WTC11 (cell line): ENCODE measurements around the gene FANCC. TPM values are rescaled to one million over a fixed set of nuclear protein-coding genes. Genes with fewer than 3 reads are reported as not detected.

ENCODE experiments used
- ATAC-seq: fragments of 200-7000 bp; cut with Tn5 transposase; 2 replicates; pipeline ENCODE4 v1.10.0; 2021; ENCODE audit warnings: mild to moderate bottlenecking, moderate library complexity
- CTCF ChIA-PET: fragments of 300-600 bp; sonication (Branson Sonifier 250); formaldehyde crosslinking; loops from one replicate; lab custom pipeline; 2021; ENCODE audit warnings: antibody characterized with exemption; lab: Charles Lee
- POLR2A ChIA-PET: fragments of 350-600 bp; sonication (Branson Sonifier 250); formaldehyde crosslinking; loops from one replicate; lab custom pipeline; 2021; ENCODE audit warnings: antibody characterized with exemption; lab: Charles Lee
- DNase-seq: peaks from one replicate; pipeline ENCODE4 v3.0.0; 2021; ENCODE audit warnings: low spot score
- H3K27ac Mint-ChIP-seq: 2 replicates; pipeline ENCODE4 v1.8.0; 2021; ENCODE audit warnings: mixed read lengths
- H3K27me3 Mint-ChIP-seq: 2 replicates; pipeline ENCODE4 v1.8.0; 2021; ENCODE audit warnings: low read depth, mild to moderate bottlenecking, moderate library complexity, mixed read lengths
- H3K36me3 Mint-ChIP-seq: 2 replicates; pipeline ENCODE4 v1.8.0; 2021; ENCODE audit warnings: mixed read lengths
- H3K4me1 Mint-ChIP-seq: 2 replicates; pipeline ENCODE4 v1.8.0; 2022; ENCODE audit warnings: mixed read lengths
- H3K4me3 Mint-ChIP-seq: 2 replicates; pipeline ENCODE4 v1.8.0; 2021; ENCODE audit warnings: mild to moderate bottlenecking, moderate library complexity, mixed read lengths
- H3K9me3 Mint-ChIP-seq: 2 replicates; pipeline ENCODE4 v1.8.0; 2021; ENCODE audit warnings: mixed read lengths
- ESRRA ChIP-seq: sonication (generic); formaldehyde crosslinking; IDR thresholded peaks from 2 replicates; pipeline ENCODE4 v1.8.1; 2022; ENCODE audit warnings: mild to moderate bottlenecking, missing genetic modification reagents, borderline replicate concordance
- FOXK1 ChIP-seq: sonication (generic); formaldehyde crosslinking; IDR thresholded peaks from 2 replicates; pipeline ENCODE4 v1.8.0; 2022; ENCODE audit warnings: mild to moderate bottlenecking, moderate library complexity, missing genetic modification reagents
- HMGA2 ChIP-seq: fragments of 250-450 bp; sonication (Bioruptor Pico); IDR thresholded peaks from 2 replicates; pipeline ENCODE4 v1.4.0; 2021; ENCODE audit warnings: mild to moderate bottlenecking, moderate library complexity
- HMGXB4 ChIP-seq: sonication (generic); formaldehyde crosslinking; IDR thresholded peaks from 2 replicates; pipeline ENCODE4 v1.8.1; 2023; ENCODE audit warnings: mild to moderate bottlenecking, moderate library complexity, missing genetic modification reagents
- IRF2 ChIP-seq: sonication (generic); formaldehyde crosslinking; IDR thresholded peaks from 2 replicates; pipeline ENCODE4 v1.8.0; 2022; ENCODE audit warnings: low read depth, missing genetic modification reagents, borderline replicate concordance
- NFATC4 ChIP-seq: fragments of 250-450 bp; sonication (Bioruptor Pico); IDR thresholded peaks from 2 replicates; pipeline ENCODE4 v1.9.0; 2021; ENCODE audit warnings: mild to moderate bottlenecking
- NFE2L1 ChIP-seq: sonication (generic); formaldehyde crosslinking; IDR thresholded peaks from 2 replicates; pipeline ENCODE4 v1.8.1; 2023; ENCODE audit warnings: missing genetic modification reagents
- NR3C1 ChIP-seq: sonication (generic); formaldehyde crosslinking; conservative IDR thresholded peaks from 2 replicates; pipeline ENCODE4 v1.8.1; 2023; ENCODE audit warnings: low read depth, mild to moderate bottlenecking, missing genetic modification reagents
- PRDM15 ChIP-seq: sonication (generic); formaldehyde crosslinking; IDR thresholded peaks from 2 replicates; pipeline ENCODE4 v1.8.0; 2022; ENCODE audit warnings: missing genetic modification reagents
- SMAD4 ChIP-seq: sonication (generic); formaldehyde crosslinking; IDR thresholded peaks from 2 replicates; pipeline ENCODE4 v1.8.0; 2022; ENCODE audit warnings: mild to moderate bottlenecking, missing genetic modification reagents
- TEAD4 ChIP-seq: sonication (generic); formaldehyde crosslinking; IDR thresholded peaks from 2 replicates; pipeline ENCODE4 v1.8.0; 2022; ENCODE audit warnings: mild to moderate bottlenecking, missing genetic modification reagents
- TP53 ChIP-seq: sonication (generic); formaldehyde crosslinking; IDR thresholded peaks from 2 replicates; pipeline ENCODE4 v1.8.1; 2023; ENCODE audit warnings: mild to moderate bottlenecking, missing genetic modification reagents
- ZNF138 ChIP-seq: sonication (generic); formaldehyde crosslinking; conservative IDR thresholded peaks from 2 replicates; pipeline ENCODE4 v1.8.1; 2022; ENCODE audit warnings: mild to moderate bottlenecking, moderate library complexity, missing genetic modification reagents
- ZNF232 ChIP-seq: sonication (generic); formaldehyde crosslinking; IDR thresholded peaks from 2 replicates; pipeline ENCODE4 v1.8.0; 2022; ENCODE audit warnings: mild to moderate bottlenecking, missing genetic modification reagents
- ZNF396 ChIP-seq: fragments of 250-450 bp; sonication (Bioruptor Pico); IDR thresholded peaks from 2 replicates; pipeline ENCODE4 v1.8.0; 2021; ENCODE audit warnings: mild to moderate bottlenecking, moderate library complexity, borderline replicate concordance
- total RNA-seq: library from RNA; stranded (reverse); gene quantifications from 3 replicates; pipeline ENCODE4 v1.2.3, GENCODE V29; 2021
- TF ChIP-seq, protein P1 (sequence below): sonication (generic); formaldehyde crosslinking; IDR thresholded peaks from 2 replicates; pipeline ENCODE4 v1.8.0; 2022; ENCODE audit warnings: mild to moderate bottlenecking, missing genetic modification reagents
- TF ChIP-seq, protein P2 (sequence below): fragments of 250-450 bp; sonication (Bioruptor Pico); IDR thresholded peaks from 2 replicates; pipeline ENCODE4 v1.9.0; 2021; ENCODE audit warnings: mild to moderate bottlenecking
- TF ChIP-seq, protein P3 (sequence below): fragments of 250-450 bp; sonication (Bioruptor Pico); IDR thresholded peaks from 2 replicates; pipeline ENCODE4 v1.8.0; 2021; ENCODE audit warnings: mild to moderate bottlenecking

FANCC gene
- total RNA-seq, 1 experiment from 2014 or later: 10.9 TPM

DNA sequence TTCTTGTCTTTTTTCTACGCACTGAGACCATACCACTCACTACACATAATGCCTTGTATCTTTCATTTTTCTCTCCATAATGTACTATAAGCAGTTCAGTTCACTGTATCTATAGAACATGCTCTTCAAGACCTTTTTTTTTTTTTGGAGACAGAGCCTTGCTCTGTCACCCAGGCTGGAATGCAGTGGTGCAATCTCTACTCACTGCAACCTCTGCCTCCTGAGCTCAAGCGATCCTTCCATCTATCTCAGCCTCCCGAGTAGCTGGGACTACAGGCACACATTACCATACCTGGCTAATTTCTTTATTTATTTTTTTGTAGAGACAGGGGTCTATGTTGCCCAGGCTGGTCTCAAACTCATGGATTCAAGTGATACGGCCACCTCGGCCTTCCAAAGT lies 208.7 kb downstream of the FANCC start:
- Mint-ChIP-seq H3K27me3 (no peaks in the 10 kb centered on the region), H3K4me1 (no peaks in the 10 kb centered on the region), H3K36me3 (0 out of 2 replicates have a peak, but pooled peaks cover 4% of the 10 kb centered on the region), H3K9me3 (no peaks in the 10 kb centered on the region), H3K27ac (no peak overlapping the region), H3K4me3 (no peak overlapping the region)
- DNase-seq: no peak
- ChIA-PET POLR2A (no interaction called here), CTCF (interaction anchor here (1.1 kb wide), 1 partner anchor 136 kb away, joined by 3 read pairs; no protein-coding TSS in a partner anchor)
- no peak for ATAC-seq
- TF ChIP-seq, protein P1, sequence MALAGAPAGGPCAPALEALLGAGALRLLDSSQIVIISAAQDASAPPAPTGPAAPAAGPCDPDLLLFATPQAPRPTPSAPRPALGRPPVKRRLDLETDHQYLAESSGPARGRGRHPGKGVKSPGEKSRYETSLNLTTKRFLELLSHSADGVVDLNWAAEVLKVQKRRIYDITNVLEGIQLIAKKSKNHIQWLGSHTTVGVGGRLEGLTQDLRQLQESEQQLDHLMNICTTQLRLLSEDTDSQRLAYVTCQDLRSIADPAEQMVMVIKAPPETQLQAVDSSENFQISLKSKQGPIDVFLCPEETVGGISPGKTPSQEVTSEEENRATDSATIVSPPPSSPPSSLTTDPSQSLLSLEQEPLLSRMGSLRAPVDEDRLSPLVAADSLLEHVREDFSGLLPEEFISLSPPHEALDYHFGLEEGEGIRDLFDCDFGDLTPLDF (CRISPR knock-in tag): no peak
- TF ChIP-seq HMGXB4 (CRISPR knock-in tag): no peak
- TF ChIP-seq, protein P2, sequence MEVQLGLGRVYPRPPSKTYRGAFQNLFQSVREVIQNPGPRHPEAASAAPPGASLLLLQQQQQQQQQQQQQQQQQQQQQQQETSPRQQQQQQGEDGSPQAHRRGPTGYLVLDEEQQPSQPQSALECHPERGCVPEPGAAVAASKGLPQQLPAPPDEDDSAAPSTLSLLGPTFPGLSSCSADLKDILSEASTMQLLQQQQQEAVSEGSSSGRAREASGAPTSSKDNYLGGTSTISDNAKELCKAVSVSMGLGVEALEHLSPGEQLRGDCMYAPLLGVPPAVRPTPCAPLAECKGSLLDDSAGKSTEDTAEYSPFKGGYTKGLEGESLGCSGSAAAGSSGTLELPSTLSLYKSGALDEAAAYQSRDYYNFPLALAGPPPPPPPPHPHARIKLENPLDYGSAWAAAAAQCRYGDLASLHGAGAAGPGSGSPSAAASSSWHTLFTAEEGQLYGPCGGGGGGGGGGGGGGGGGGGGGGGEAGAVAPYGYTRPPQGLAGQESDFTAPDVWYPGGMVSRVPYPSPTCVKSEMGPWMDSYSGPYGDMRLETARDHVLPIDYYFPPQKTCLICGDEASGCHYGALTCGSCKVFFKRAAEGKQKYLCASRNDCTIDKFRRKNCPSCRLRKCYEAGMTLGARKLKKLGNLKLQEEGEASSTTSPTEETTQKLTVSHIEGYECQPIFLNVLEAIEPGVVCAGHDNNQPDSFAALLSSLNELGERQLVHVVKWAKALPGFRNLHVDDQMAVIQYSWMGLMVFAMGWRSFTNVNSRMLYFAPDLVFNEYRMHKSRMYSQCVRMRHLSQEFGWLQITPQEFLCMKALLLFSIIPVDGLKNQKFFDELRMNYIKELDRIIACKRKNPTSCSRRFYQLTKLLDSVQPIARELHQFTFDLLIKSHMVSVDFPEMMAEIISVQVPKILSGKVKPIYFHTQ (CRISPR knock-in tag): no peak
- no peak for TF ChIP-seq FOXK1 (CRISPR knock-in tag)
- no peak for TF ChIP-seq ZNF138 (CRISPR knock-in tag)
- TF ChIP-seq TP53 (CRISPR knock-in tag): no peak
- TF ChIP-seq NR3C1 (CRISPR knock-in tag): no peak
- no peak for TF ChIP-seq SMAD4 (CRISPR knock-in tag)
- no peak for TF ChIP-seq ZNF396 (CRISPR knock-in tag)
- TF ChIP-seq PRDM15 (CRISPR knock-in tag): no peak
- TF ChIP-seq NFE2L1 (CRISPR knock-in tag): no peak
- no peak for TF ChIP-seq ESRRA
- TF ChIP-seq ZNF232: no peak
- TF ChIP-seq, protein P3, sequence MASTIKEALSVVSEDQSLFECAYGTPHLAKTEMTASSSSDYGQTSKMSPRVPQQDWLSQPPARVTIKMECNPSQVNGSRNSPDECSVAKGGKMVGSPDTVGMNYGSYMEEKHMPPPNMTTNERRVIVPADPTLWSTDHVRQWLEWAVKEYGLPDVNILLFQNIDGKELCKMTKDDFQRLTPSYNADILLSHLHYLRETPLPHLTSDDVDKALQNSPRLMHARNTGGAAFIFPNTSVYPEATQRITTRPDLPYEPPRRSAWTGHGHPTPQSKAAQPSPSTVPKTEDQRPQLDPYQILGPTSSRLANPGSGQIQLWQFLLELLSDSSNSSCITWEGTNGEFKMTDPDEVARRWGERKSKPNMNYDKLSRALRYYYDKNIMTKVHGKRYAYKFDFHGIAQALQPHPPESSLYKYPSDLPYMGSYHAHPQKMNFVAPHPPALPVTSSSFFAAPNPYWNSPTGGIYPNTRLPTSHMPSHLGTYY: no peak
- TF ChIP-seq TEAD4 (CRISPR knock-in tag): no peak
- no peak for TF ChIP-seq NFATC4
- no peak for TF ChIP-seq HMGA2 (CRISPR knock-in tag)
- TF ChIP-seq IRF2 (CRISPR knock-in tag): no peak
